Germinal center (tissue), 1 donor: ENCODE data around the gene RNF128.

Experiments
- DNase-seq: peaks from one replicate; pipeline ENCODE4 v3.0.0; 2012; ENCODE audit warnings: mixed read lengths, low spot score

RNF128 gene, protein sequence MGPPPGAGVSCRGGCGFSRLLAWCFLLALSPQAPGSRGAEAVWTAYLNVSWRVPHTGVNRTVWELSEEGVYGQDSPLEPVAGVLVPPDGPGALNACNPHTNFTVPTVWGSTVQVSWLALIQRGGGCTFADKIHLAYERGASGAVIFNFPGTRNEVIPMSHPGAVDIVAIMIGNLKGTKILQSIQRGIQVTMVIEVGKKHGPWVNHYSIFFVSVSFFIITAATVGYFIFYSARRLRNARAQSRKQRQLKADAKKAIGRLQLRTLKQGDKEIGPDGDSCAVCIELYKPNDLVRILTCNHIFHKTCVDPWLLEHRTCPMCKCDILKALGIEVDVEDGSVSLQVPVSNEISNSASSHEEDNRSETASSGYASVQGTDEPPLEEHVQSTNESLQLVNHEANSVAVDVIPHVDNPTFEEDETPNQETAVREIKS

DNA sequence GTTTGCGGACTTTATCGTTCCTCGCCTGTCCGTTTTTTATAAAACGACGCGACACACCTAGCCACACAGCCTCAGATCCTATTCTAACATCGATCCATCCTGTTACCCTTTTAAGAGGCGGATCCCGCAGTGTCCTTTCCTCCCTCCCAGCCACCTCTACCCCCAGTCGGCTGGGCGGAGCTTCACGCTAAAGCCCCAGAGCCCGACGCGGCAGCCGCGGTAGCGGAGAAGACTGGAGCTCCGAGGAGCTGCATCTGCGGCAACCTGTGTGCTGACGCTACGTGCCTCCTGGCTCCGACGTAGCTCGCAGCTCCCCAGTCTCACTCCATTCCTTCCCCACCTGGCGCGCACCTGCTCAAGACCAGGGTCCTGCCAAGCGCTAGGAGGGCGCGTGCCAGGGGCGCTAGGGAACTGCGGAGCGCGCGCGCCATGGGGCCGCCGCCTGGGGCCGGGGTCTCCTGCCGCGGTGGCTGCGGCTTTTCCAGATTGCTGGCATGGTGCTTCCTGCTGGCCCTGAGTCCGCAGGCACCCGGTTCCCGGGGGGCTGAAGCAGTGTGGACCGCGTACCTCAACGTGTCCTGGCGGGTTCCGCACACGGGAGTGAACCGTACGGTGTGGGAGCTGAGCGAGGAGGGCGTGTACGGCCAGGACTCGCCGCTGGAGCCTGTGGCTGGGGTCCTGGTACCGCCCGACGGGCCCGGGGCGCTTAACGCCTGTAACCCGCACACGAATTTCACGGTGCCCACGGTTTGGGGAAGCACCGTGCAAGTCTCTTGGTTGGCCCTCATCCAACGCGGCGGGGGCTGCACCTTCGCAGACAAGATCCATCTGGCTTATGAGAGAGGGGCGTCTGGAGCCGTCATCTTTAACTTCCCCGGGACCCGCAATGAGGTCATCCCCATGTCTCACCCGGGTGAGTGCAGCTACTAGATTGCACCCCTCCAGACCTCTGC lies at the start of gene RNF128:
Gene RNF128, plus strand, starts transcription at position 217 of the 953 bp plus-strand sequence. Its CDS starts 213 bp downstream, at position 430.
- no peak for DNase-seq

DNA sequence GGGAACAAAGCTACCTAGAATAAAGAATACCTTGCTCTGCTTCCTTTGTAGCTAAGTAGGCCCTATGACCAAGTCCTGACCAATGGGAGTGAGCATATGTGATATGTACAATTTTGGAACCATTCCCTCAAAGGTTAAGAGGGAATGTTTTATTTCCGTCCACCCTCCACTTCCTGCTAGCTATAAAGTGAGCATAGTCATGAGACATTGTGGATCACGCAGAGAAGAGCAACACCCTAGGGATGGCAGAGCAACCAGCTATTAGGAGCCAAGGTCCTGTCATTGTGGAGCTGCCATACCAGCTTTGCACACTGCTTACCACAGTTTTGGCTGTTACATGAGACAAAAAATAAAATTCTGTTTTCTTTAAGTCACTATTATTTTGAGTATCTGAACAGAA lies 45.8 kb upstream of the RNF128 start:
- no peak for DNase-seq

DNA sequence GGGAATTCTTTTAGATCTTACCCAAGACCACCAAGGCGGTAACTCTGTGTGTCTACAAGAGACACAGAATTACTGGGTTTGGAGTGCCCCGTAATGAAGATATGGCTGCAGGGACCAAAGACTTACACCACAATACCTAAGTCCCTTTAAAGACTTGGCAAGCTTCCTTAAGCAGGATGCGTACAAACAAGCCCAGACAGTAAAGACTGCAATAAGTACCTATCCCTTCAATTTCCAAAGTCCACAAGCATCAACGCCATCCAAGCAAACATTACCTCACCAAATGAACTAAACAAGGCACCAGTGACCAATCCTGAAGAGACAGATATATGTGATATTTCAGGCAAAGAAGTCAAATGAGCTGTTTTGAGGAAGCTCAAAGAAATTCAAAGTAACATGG lies 42.3 kb upstream of the RNF128 start:
- no peak for DNase-seq

DNA sequence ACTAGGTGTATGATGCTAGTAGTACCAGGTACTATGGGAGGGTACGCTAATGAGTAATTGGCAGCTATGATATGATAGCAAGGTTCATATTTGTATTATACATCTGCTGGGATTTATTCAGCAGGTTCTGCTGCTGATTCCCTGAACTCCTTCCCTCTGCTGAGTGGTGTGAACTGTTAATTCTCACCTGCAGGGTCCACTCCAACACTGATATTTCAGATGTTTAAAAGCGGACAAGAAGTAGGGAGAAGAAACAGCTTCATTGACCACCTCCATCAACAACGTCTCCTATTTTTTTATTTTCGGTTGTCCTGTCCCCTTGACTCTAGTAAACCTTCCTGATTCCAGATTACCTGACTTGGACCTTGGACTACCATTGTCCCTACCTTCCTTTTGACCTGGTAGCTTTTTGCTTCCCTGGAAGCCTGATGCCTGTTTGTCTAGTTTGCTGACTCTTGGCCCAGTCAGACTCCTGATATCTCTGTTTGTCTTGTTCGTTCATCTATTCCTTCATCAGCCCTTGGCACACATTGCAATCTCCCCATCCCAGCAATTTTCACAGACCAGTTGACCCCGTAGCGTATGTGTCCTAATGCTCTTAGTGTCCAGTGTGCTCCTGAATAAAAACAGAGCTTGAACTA lies 34.0 kb upstream of the RNF128 start:
- no peak for DNase-seq

DNA sequence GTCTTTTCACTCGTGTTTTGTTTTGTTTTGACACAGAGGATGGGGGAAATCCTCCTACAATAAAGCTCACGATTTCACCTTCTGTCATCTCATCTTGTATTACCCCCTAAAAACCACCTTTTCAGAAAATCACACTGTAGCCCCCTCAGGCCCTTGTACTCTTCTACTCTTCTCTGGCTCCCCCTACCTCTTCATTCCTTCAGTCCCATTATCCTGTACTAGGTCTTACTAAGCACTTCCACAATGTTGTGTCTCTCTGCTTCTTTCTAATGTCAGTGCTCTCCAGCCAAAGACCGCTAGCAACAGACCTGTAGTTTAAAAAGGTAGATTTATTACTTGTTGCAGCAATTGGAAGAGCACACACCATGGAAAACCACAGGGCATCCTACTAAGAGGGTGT lies 30.0 kb upstream of the RNF128 start:
- no peak for DNase-seq

DNA sequence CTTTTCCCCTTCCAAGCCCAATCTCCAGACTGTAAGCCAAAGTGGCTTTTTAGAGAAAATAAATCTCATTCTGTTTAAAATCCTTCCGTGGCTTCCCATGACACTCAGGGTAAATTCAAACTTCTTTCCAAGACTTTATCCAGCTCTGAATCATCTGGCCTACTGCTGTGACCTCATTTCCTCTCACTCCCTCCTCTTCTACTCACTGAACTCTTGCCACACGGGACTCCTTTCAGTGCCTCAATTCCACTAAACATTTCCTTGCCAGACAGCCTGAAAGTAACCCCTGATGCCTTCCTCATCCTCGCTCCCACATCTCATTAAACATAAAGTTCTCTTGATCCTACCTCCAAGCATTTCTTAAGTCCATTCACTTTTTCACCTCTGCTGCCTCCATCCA lies 27.8 kb upstream of the RNF128 start:
- DNase-seq = no peak

DNA sequence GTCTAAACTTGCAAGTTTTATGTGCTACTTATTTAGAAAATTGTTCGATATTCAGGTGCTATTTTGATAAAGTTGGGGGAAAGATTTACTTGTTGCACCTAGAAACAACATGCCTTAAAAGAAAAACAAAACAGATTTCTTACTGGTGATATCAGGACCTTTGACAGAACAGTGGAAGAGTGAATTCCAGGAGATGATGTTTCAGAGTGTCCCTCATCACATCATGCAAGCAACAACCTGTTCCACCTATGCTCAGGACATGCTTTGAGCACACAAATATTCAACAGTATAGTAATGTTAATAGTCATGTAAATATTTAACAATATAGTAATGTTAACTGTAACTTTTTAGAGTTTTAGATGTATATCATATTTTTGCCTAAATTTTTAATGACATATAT lies 23.9 kb upstream of the RNF128 start:
- DNase-seq = no peak

DNA sequence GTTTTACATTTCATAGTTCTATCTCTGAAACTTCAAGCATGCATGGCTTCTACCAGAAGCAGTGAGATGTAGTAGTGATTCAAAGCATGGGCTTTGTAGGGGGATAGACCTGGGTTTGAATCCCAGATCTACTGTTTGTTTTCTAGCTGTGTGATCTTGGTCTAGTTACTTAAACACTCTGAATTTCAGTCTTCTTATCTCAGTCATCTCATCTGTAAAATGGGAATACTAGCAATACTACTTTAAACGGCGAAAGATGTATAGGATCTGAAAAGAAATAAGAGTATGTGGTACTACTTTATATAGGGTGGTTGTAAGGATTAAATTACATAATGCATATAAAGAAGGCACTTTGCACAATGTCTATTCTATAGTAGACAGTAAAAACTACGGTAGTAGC lies 20.0 kb upstream of the RNF128 start:
- no peak for DNase-seq

DNA sequence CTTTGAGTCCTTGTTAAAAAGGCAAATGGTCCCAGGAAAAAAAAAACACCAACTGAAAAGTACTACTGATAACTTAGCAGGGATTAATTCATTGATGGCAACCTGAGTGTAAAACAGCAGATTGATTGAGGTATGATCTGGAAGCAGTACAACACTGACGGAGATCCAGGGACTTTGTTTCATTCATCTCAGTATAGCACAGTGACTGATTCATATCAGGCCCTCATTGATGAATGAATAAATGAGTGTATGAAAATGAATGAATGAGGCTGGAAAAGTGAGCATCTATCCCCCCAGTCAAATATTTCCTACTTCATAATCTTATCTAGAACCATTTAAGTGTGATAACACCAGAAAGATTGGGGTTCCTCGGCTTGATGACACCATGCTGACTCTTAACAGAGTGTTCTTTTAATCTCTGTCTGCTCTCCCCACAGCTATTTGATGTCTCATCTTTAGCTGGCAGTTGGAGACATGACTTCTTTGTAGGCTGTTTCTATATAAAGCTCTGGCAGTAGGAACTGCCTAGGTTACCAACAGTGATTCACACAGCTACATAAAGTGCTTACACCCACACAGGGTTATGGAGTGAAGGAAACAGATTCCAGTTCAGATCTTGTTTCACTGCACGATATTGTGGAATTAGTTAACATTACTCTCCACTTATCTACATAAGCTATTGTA lies 18.6 kb upstream of the RNF128 start:
- no peak for DNase-seq

DNA sequence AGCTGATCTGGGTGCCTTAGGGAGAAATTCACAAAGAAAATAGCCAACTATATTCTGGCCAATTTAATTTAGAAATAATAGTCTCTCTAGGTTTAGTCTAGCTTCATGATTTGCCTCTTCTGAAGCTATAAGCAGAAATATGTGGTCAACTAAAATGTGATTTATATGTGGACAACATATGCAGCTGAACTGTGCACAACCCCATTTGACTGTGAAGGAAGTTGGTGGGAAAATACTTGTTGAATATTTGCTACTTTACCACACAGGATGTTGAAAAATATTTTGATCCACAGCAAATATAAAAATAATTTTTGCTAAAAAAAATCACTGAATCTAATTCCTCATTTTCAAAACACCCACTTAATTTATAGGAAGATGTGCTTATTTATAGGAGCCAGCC lies 15.7 kb upstream of the RNF128 start:
- no peak for DNase-seq

DNA sequence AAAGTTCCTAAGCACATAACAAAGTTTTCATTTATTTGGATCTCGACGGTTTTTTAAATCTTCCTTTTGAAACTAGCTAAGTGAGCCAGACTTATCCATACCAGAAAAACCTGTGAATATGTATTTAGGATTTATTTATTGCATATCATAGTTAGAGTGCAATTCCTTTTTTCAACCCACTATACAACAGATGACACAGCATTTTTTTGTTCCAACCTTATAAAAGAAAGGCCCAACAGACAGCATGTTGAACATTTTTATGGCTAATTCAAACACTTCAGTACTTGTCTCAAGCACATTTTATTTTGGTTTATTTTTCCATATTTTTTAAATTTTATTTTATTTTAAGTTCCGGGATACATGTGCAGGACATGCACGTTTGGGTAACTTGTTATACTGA lies 15.1 kb upstream of the RNF128 start:
- DNase-seq = no peak

DNA sequence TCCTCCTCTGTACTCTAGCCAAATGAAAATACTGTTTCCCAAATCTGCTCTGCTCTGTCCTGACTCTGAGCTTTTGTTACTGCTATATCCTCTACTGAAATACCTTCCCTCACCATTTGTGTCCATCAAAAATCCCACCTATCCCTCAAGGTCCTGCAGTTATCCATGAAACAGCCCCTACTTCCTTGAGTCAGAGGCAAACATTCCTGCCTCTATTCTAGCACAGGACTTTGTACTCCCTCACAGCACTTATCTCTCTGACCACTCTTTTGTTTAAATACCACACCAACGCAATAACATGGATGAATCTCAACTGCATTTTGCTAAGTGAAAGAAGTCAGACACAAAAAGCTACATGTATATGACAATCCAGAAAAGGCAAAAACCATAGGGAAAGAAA lies 10.5 kb upstream of the RNF128 start:
- no peak for DNase-seq

DNA sequence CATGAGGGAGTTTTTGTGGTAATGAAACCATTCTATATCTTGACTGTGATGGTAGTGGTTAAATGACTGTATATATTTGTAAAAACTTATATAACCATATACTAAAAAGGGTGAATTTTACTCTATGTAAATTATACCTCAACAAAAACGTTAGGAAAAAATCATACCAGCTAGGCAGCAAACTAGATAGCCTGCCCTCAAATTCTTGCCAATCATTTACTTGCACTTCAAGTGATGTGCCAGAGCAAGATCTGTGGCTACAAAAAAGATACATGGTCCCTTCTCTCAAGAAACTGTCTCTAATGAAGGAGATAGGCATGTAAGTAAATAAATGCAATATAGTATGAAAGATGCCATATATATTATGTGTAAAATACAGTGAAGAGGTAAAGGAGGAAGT lies 10.0 kb upstream of the RNF128 start:
- no peak for DNase-seq

DNA sequence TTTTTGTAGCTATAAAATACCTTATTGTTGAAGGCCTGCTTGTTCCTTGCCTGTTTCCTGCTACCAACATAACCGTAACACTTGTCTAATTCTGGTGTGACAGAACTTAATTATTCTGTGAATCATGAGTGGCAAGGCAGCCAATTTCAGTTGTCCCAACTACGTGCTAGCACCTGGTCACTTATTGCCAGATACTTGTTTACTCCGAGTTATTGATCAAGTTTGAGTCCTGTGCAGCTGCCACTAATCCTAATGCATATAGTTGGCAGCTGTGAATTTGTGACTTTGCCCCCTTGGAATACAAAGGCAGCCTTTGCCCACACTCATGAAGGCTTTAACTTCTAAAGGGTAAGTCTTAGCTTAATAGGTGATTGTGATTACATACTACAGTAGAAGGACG lies 7.8 kb upstream of the RNF128 start:
- no peak for DNase-seq

DNA sequence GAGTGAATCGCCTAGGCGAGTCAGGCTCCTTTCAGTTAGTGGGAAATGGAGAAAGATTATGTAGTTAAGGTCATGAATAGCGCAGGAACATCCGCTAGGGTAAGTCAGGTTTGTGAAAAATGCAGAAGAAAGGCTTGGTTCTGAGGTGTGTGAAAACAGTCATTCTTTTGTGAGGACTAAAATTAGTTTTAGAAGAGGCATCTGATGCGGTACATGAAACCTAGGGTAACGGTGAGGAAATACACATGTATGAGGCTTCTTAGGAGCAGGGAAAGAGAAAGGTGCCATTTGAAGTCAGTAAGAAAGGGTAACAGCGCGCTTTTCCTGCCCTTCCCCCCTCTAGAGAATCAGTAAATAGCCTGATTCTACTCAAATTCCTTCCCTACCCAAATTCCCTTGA lies 570 bp upstream of the RNF128 start:
- no peak for DNase-seq

DNA sequence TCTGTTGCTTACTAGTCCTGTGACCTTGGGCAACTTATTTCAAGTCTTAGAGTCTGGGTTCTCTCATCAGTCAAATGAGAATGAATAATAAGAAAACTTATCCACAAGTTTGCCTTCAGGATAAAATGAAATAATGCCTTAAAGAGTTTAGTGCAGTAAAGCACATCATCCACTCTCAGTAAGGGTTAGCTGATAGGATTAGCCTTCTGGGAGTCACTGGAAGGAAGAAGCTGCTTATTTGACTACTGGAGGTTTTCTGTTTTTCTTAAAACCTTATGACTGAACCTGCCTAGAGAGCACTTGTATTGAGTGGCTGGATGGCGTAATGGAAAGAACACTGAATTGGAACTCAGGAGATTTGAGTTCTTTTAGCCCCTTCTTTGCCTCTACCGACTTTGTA lies 1.8 kb downstream of the RNF128 start:
- DNase-seq = no peak

DNA sequence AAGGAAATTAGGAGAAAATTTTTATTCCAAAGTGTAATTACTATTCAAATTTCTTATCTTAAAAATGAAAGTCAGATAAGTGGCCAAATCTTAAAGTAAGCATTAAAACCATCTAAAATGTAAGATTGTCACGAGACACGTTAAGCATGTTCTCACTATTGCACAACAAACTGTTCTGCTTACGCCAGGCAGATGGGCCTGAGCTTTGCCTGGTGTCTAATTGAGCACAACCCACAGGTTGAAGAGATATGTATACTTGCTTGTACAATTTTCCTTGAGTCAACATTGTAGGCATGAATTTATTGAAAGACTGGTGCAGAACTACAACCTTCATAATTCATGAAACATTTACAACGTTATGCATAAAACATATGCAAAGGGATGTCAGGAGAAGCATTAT lies 3.9 kb downstream of the RNF128 start:
- DNase-seq = no peak

DNA sequence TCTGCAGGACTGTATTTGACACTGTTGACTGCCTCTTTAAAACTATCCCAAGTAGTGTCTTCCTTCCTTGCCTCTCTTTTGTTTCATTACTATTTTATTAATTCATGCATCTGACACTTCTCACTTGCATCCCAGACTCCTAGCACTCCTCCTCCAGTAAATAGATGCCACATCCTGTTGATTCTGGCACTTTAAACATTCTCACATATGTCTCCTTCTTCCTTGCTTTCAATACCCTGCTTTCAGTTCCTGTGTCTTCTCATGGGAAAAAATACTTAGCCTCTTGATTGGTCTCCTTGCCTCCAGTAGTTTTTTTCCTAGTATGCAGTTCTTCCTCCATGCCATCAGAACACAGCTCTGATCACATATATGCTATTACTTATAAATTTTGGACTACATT lies 5.1 kb downstream of the RNF128 start:
- no peak for DNase-seq

DNA sequence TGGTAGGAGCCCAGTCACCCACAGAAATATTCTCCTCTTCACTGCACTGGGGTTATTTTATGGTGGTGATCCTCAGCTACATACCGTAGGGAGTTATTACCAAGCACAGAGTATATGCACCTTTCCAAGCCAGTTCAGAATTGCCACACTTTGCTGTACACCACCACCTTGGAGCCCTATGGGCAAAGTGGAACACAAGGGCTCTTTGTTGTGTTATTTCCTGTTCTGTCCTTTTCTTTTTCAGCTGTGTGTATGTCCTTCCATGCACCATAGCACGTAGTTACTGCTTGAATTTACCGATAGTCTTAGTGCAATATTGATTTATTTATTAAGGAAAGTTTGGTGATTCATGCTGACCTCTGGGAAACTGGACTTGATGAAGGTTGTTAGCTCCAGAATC lies 8.3 kb downstream of the RNF128 start:
- DNase-seq = no peak

DNA sequence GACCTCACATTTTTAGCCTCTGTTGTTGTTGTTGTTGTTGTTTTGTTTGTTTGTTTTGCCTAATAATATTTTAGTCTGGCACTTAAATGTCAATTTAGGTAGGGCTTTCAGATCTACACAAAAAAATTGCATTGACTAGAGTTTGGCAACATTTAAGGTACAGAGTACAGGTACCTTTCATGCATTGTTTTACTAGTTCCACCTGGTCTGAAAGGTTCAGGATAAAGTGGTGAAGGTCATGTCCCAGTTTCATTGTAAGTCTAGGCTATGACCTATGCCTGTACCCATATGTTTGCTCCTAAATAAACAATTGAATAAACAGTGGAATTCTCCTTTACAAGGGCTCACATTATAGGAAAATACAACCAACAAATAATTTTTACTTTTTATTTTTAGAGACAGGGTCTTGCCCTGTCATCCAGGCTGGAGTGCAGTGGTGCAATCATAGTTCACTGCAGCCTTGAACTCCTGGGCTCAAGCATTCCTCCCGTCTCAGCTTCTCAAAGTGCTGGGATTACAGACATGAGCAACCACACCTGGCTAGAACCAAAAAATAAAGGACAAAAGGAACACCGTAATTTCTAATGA lies 13.8 kb downstream of the RNF128 start:
- DNase-seq = no peak

DNA sequence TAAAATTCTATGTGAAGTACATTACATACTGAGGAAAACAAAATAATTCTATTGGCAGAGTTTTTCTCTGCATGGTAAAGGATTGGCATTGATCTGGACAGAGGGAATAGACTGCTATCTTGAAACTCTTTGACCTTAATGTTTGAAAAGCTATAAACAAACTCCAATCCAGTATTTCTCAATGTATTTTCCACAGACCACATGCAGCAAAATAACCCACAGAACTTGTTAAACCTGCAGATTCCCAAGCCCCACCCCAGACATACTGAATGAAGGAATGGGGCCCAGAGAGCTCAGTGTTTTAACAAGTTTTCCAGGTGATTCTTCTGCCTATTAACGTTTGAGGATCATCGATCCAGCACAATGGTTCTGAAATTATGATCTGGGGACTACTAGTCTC lies 15.7 kb downstream of the RNF128 start:
- no peak for DNase-seq

DNA sequence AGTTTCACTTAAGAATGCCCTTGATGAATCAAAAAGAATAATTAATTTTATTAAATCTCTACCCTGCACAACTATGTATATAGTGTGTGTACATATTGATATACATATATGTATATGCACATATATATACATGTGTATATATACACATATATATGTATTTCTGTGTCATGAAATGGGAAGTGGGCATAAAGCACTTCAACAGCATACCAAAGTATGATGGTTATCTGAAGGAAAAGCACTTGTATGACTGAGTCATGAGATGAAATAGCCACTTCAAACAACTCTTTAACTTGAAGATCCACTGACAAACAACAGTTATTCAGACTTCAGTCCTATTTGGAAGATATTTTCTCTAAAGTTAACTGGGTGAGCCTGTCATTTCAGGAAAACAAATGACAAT lies 16.3 kb downstream of the RNF128 start:
- no peak for DNase-seq
